Natural killer cell (primary cell): Measurements from ENCODE around the gene CYP8B1. TPM values are rescaled to one million over a fixed set of nuclear protein-coding genes. Genes with fewer than 3 reads are reported as not detected.

Experiments used
- ATAC-seq, 3 donors: fragments of 150-1000 bp in 2 of 3; fragments of 200-7000 bp in 1 of 3; cut with Tn5 transposase; 1 replicate in 1 of 3; 2 replicates in 2 of 3; pipeline ENCODE4 v1.10.0; 2021; ENCODE audit warnings: mild to moderate bottlenecking in 2 of 3, moderate library complexity in 2 of 3
- DNase-seq, 2 donors: peaks; one replicate each; pipeline versions ENCODE4 v3.0.0 to v3.0.0-alpha.2; 2013 to 2021; ENCODE audit warnings: mixed read lengths in 1 of 2
- H3K27ac ChIP-seq: one replicate; pipeline ENCODE4 v1.5.1; 2013; ENCODE audit warnings: mild to moderate bottlenecking, low read length
- H3K27me3 ChIP-seq: one replicate; pipeline ENCODE4 v1.6.1; 2013; ENCODE audit warnings: low read length; ENCODE audit not compliant: control insufficient read depth, insufficient read depth
- H3K36me3 ChIP-seq: one replicate; pipeline ENCODE4 v1.6.1; 2013; ENCODE audit warnings: low read length; ENCODE audit not compliant: control insufficient read depth, insufficient read depth
- H3K4me1 ChIP-seq: one replicate; pipeline ENCODE4 v1.6.1; 2013; ENCODE audit warnings: low read length; ENCODE audit not compliant: control insufficient read depth, insufficient read depth
- H3K4me3 ChIP-seq: one replicate; pipeline ENCODE4 v1.5.1; 2013; ENCODE audit warnings: low read length
- H3K9me3 ChIP-seq: one replicate; pipeline ENCODE4 v1.6.1; 2013; ENCODE audit warnings: low read length; ENCODE audit not compliant: control insufficient read depth, insufficient read depth
- H3K27ac Mint-ChIP-seq, 2 donors: one replicate each; pipeline ENCODE4 v1.8.0; 2022; ENCODE audit warnings: mild to moderate bottlenecking in 2 of 2, mixed read lengths in 2 of 2, moderate library complexity in 1 of 2
- H3K27me3 Mint-ChIP-seq, 2 donors: one replicate each; pipeline ENCODE4 v1.8.0; 2022; ENCODE audit warnings: low read depth in 2 of 2, mixed read lengths in 2 of 2
- H3K36me3 Mint-ChIP-seq: one replicate; pipeline ENCODE4 v1.8.0; 2022; ENCODE audit warnings: mixed read lengths
- H3K4me1 Mint-ChIP-seq, 2 donors: one replicate each; pipeline ENCODE4 v1.8.0; 2022; ENCODE audit warnings: mixed read lengths in 2 of 2
- H3K4me3 Mint-ChIP-seq: one replicate; pipeline ENCODE4 v1.8.0; 2022; ENCODE audit warnings: mild to moderate bottlenecking, moderate library complexity, mixed read lengths
- H3K9me3 Mint-ChIP-seq, 2 donors: one replicate each; pipeline ENCODE4 v1.8.0; 2022; ENCODE audit warnings: mixed read lengths in 2 of 2
- WGBS: methylation state at CpG from one replicate; pipeline ENCODE4 v1.1.7; 2013; ENCODE audit warnings: missing lambda C conversion rate; ENCODE audit not compliant: insufficient coverage; 5-methylcytosine and 5-hydroxymethylcytosine counted together
- intact Hi-C: fragments of 100-400 bp; cut with micrococcal nuclease; formaldehyde crosslinking; loops from one replicate; pipeline ENCODE4 v1.14.2; 2022
- total RNA-seq, 4 donors: library from RNA; stranded (reverse); fragments of 120-200 nt in 1 of 4; gene quantifications; one replicate each; pipeline versions ENCODE4 v1.2.3 to v1.2.4, GENCODE V29; 2013 to 2022
- TF ChIP-seq, protein P1 (sequence below): fragments of 200-600 bp; IDR thresholded peaks from one replicate; pipeline ENCODE4 v1.8.0; 2022; ENCODE audit warnings: antibody characterized with exemption

The CYP8B1 gene
- total RNA-seq, 3 donors from 2014 or later (not counting 1 experiment from before 2014, with no cell fraction given): not detected

GRCh38 chr3:42849017-42849416 lies 26.7 kb downstream of the CYP8B1 start:
- no peaks in the 10 kb centered on the region for H3K9me3 Mint-ChIP-seq
- H3K27me3 Mint-ChIP-seq: no peaks in the 10 kb centered on the region
- Histone ChIP-seq H3K27me3 (no peaks in the 10 kb centered on the region), H3K9me3 (no peaks in the 10 kb centered on the region), H3K4me1 (peaks cover 18% of the 10 kb centered on the region), H3K4me3 (no peak overlapping the region), H3K36me3 (no peaks in the 10 kb centered on the region), H3K27ac (no peak overlapping the region)
- TF ChIP-seq, protein P1, sequence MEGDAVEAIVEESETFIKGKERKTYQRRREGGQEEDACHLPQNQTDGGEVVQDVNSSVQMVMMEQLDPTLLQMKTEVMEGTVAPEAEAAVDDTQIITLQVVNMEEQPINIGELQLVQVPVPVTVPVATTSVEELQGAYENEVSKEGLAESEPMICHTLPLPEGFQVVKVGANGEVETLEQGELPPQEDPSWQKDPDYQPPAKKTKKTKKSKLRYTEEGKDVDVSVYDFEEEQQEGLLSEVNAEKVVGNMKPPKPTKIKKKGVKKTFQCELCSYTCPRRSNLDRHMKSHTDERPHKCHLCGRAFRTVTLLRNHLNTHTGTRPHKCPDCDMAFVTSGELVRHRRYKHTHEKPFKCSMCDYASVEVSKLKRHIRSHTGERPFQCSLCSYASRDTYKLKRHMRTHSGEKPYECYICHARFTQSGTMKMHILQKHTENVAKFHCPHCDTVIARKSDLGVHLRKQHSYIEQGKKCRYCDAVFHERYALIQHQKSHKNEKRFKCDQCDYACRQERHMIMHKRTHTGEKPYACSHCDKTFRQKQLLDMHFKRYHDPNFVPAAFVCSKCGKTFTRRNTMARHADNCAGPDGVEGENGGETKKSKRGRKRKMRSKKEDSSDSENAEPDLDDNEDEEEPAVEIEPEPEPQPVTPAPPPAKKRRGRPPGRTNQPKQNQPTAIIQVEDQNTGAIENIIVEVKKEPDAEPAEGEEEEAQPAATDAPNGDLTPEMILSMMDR: no peak
- over 99% methylated on average over 7 of the region's 7 CpGs for WGBS
- H3K36me3 Mint-ChIP-seq: no peaks in the 10 kb centered on the region
- peaks cover 28 to 31% of the 10 kb centered on the region in 2 donors for H3K4me1 Mint-ChIP-seq
- intact Hi-C loops: no loop called here
- H3K27ac Mint-ChIP-seq: no peak overlapping the region
- H3K4me3 Mint-ChIP-seq: no peak overlapping the region
- DNase-seq (no peak), ATAC-seq (no peak)

- Histone ChIP-seq H3K36me3 (no peaks in the 10 kb centered on the region), H3K4me1 (peaks cover 18% of the 10 kb centered on the region), H3K27me3 (no peaks in the 10 kb centered on the region), H3K4me3 (peak overlapping the region; percentile 10), H3K27ac (peak overlapping the region; percentile 85), H3K9me3 (no peaks in the 10 kb centered on the region)
- intact Hi-C loops: no loop called here
- 63% methylated on average over 4 of the region's 4 CpGs for WGBS
- peak overlapping the region; percentile 94 for H3K4me3 Mint-ChIP-seq
- ATAC-seq (no peak), DNase-seq (no peak)
- no peaks in the 10 kb centered on the region for H3K36me3 Mint-ChIP-seq
- TF ChIP-seq, protein P1: no peak
- no peaks in the 10 kb centered on the region for H3K9me3 Mint-ChIP-seq
- H3K27ac Mint-ChIP-seq: peak overlapping the region; percentile 83 to 84
- H3K27me3 Mint-ChIP-seq: no peaks in the 10 kb centered on the region
- H3K4me1 Mint-ChIP-seq: peaks cover 28 to 31% of the 10 kb centered on the region in 2 donors
Measured at GRCh38 chr3:42847731-42848130, 27.9 kb downstream of the CYP8B1 start.

GRCh38 chr3:42846685-42847522 lies 28.8 kb downstream of the CYP8B1 start:
- no peaks in the 10 kb centered on the region for H3K36me3 ChIP-seq
- DNase-seq: peak in 1 of 2 donors; percentile 21
- ATAC-seq: peak; percentile 84 to 95 (median 92)
- TF ChIP-seq, protein P1: no peak
- H3K27me3 Mint-ChIP-seq: no peaks in the 10 kb centered on the region
- no peaks in the 10 kb centered on the region for H3K9me3 Mint-ChIP-seq
- WGBS: 33% methylated on average over 4 of the region's 5 CpGs
- intact Hi-C loops: no loop called here
- H3K4me3 ChIP-seq: peak overlapping the region; percentile 10
- peak overlapping the region; percentile 85 for H3K27ac ChIP-seq
- no peaks in the 10 kb centered on the region for H3K9me3 ChIP-seq
- H3K27me3 ChIP-seq: no peaks in the 10 kb centered on the region
- H3K4me1 ChIP-seq: peaks cover 18% of the 10 kb centered on the region
- H3K4me3 Mint-ChIP-seq: peak overlapping the region; percentile 94
- peaks cover 28 to 31% of the 10 kb centered on the region in 2 donors for H3K4me1 Mint-ChIP-seq
- H3K36me3 Mint-ChIP-seq: no peaks in the 10 kb centered on the region
- H3K27ac Mint-ChIP-seq: peak overlapping the region; percentile 83 to 84
